Progenitor cell of endocrine pancreas (in vitro differentiated cells): Measurements from ENCODE around the gene YOD1. TPM values are rescaled to one million over a fixed set of nuclear protein-coding genes. Genes with fewer than 3 reads are reported as not detected.

Source experiments
- DNase-seq: peaks from one replicate; pipeline ENCODE4 v3.0.0; 2021; ENCODE audit warnings: low spot score; ENCODE audit not compliant: unreplicated experiment
- H3K27ac Mint-ChIP-seq: 2 replicates; pipeline ENCODE4 v1.8.0; 2021; ENCODE audit warnings: mild to moderate bottlenecking, moderate library complexity, mixed read lengths
- H3K27me3 Mint-ChIP-seq: 2 replicates; pipeline ENCODE4 v1.8.0; 2021; ENCODE audit warnings: mixed read lengths
- H3K36me3 Mint-ChIP-seq: 2 replicates; pipeline ENCODE4 v1.8.0; 2022; ENCODE audit warnings: mixed read lengths; ENCODE audit not compliant: insufficient read depth
- H3K4me1 Mint-ChIP-seq: 2 replicates; pipeline ENCODE4 v1.8.0; 2021; ENCODE audit warnings: low read depth, mixed read lengths
- H3K4me3 Mint-ChIP-seq: 2 replicates; pipeline ENCODE4 v1.8.0; 2021; ENCODE audit warnings: low read depth, mild to moderate bottlenecking, moderate library complexity, mixed read lengths
- H3K9me3 Mint-ChIP-seq: 2 replicates; pipeline ENCODE4 v1.8.0; 2021; ENCODE audit warnings: low read depth, mixed read lengths
- long read RNA-seq: library from polyadenylated mRNA; unstranded; transcript quantifications from one replicate; pipeline ENCODE4 v2.0.0, GENCODE V29; 2020
- total RNA-seq: library from RNA; stranded (reverse); gene quantifications from 2 replicates; pipeline ENCODE4 v1.2.1, GENCODE V29; 2021
- TF ChIP-seq, protein P1 (sequence below): fragments of 200-600 bp; sonication (generic); IDR thresholded peaks from one replicate; pipeline ENCODE4 v1.5.0; 2021; ENCODE audit warnings: antibody characterized with exemption, mild to moderate bottlenecking; ENCODE audit not compliant: unreplicated experiment

Gene YOD1
- total RNA-seq: 8.7 and 8.8 TPM in 2 replicates
- long read RNA-seq, full-length matches to known transcripts: 12 of 15 reads
- long read RNA-seq, partial matches to known transcripts: 1 of 15 reads
- long read RNA-seq, other reads (novel, unspliced or antisense): 2 of 15 reads

DNA sequence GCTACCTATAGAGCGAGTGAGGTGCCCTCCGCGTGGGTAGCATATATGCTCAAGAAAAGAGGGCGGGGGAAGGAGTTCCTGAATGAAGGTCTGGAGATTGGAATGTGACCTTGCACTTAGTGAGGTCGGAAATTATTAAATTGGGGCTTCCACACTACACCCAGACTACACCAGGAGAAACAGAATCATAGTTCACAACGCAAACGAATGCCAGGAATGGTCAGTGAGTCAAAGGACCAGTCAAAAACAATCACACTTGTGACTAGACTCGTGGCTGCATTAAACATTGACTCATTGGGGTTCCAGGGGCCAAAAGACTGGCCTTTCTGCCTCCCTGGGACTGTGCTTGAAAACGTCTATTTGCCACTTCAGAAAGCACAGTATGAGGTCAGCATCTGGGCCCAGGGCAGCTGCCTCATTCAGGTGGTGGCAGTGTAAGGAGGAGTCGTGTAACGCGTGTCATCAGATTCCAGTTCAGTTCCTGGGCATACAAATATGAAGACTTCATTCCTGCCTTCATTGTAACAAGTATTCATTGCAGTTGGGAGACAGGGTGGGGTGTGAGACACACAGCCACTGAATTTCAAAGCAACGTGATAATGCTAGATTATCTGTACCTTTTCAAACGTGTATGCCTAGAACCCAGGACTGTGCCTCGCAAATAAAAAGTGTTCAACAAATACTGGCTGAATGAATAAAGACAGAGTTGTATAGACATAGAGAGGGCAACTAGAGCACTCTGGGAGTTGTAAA, at the start of gene YOD1:
Gene YOD1 (minus strand): TSS at position 18 of the 753 bp plus-strand sequence. CDS start 178 bp downstream, outside the sequence.
- Mint-ChIP-seq H3K9me3 (no peaks in the 10 kb centered on the region), H3K27me3 (peaks cover 6% of the 10 kb centered on the region), H3K4me1 (peaks cover 25% of the 10 kb centered on the region), H3K4me3 (peak within 1 kb of the TSS; percentile 97), H3K36me3 (peaks cover 5% of the 10 kb centered on the region), H3K27ac (peak within 1 kb of the TSS; percentile 98)
- TF ChIP-seq, protein P1, sequence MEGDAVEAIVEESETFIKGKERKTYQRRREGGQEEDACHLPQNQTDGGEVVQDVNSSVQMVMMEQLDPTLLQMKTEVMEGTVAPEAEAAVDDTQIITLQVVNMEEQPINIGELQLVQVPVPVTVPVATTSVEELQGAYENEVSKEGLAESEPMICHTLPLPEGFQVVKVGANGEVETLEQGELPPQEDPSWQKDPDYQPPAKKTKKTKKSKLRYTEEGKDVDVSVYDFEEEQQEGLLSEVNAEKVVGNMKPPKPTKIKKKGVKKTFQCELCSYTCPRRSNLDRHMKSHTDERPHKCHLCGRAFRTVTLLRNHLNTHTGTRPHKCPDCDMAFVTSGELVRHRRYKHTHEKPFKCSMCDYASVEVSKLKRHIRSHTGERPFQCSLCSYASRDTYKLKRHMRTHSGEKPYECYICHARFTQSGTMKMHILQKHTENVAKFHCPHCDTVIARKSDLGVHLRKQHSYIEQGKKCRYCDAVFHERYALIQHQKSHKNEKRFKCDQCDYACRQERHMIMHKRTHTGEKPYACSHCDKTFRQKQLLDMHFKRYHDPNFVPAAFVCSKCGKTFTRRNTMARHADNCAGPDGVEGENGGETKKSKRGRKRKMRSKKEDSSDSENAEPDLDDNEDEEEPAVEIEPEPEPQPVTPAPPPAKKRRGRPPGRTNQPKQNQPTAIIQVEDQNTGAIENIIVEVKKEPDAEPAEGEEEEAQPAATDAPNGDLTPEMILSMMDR: no peak
- no peak for DNase-seq

DNA sequence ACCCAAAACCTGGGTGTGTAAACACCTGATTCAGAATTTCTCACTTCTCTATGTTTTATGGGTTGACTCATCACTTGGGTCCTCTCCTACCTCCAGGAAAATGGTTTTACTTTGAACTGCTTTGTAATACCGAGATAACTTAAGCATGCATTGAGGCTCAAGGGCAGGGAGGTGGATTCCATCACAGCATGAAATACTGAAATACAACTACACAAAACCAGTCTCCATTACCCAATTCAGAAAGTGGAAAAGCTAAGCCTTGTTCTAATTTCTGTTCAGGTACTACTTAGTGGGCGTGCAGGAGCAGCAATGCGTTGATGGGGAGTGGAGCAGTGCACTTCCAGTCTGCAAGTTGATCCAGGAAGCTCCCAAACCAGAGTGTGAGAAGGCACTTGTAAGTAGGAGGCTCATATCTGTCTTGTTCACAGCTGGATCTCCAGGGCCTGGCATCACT, 46.9 kb upstream of the YOD1 start:
- Mint-ChIP-seq H3K36me3 (no peaks in the 10 kb centered on the region), H3K4me3 (no peak overlapping the region), H3K27me3 (peaks cover 8% of the 10 kb centered on the region), H3K4me1 (no peaks in the 10 kb centered on the region), H3K9me3 (no peaks in the 10 kb centered on the region), H3K27ac (no peak overlapping the region)
- DNase-seq: no peak
- TF ChIP-seq, protein P1: no peak

DNA sequence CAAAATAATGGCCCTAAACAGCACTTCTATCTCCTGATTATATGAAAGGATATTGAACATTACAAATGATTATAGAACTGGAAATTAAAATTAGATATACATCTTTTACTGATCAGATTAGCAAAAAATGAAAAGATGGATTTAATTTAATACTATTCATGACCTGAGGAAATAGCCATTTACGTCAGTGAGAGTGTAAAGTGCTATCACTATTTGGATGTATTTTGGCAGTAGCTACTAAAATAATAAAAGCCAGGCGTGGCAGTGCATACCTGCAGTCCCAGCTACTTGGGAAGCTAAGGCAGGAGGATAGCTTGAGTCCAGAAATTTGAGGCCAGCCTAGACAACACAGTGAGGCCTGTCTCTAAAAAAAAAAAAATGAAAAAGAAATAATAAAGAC, 42.9 kb upstream of the YOD1 start:
- Mint-ChIP-seq H3K4me3 (no peak overlapping the region), H3K36me3 (no peaks in the 10 kb centered on the region), H3K27ac (no peak overlapping the region), H3K4me1 (peaks cover 5% of the 10 kb centered on the region), H3K27me3 (peaks cover 8% of the 10 kb centered on the region), H3K9me3 (no peaks in the 10 kb centered on the region)
- TF ChIP-seq, protein P1: no peak
- no peak for DNase-seq

DNA sequence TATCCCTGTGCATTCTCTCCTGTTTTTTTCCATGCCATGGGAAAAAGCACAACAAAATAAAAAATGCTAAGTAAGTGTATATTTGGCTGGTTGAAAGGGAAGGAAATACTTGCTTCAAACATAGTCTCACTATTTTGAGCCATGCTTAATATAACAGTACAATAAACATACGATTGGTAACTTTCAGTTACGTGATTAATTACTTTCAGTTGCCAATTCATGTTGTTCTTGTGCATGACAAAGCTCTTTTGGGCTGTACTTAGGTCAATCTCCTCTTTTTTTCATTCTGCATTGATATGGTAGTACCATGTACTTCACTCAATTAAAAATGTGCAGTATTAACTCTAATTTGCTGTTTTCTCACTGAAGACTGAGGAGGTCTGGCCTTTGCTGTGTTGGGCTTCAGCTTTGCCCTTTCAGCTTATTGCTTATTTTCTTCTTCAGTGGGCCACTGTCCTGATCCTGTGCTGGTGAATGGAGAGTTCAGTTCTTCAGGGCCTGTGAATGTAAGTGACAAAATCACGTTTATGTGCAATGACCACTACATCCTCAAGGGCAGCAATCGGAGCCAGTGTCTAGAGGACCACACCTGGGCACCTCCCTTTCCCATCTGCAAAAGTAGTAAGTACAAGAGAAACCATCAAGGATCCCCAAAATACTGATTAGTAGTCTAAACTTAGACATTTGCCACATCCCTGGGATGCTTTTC, 40.3 kb upstream of the YOD1 start:
- no peaks in the 10 kb centered on the region for H3K9me3 Mint-ChIP-seq
- no peak for DNase-seq
- H3K36me3 Mint-ChIP-seq: no peaks in the 10 kb centered on the region
- H3K4me3 Mint-ChIP-seq: no peak overlapping the region
- H3K27me3 Mint-ChIP-seq: peaks cover 8% of the 10 kb centered on the region
- no peak overlapping the region for H3K27ac Mint-ChIP-seq
- H3K4me1 Mint-ChIP-seq: peaks cover 14% of the 10 kb centered on the region
- TF ChIP-seq, protein P1: no peak

DNA sequence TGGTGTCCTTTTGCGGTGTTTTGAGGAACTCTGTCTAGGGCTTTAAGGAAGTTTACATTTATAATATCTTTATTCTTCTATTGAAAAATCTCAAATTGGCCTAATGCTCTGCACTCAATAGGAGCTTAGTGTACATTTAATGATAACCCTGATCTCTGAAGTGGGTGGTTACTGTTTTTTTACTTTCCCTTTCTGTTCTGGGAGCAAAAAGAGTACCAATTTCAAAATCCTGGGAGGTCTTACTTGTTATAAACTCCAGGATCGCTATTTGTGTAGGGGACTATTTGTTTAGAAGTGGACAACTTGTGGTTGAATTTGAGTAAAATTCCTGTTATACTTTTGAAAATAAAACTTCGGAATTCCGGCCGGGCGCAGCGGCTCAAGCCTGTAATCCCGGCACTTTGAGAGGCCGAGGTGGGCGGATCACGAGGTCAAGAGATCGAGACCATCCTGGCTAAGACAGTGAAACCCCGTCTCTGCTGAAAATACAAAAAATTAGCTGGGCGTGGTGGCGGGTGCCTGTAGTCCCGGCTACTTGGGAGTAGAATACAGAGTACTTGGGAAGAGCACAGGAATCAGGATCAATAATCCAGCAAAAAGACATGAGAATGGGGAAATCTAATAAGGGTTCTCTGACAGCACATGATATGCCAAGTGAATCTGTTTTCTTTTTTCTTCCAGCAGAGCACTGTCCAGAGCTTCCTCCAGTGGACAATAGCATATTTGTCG, 38.8 kb upstream of the YOD1 start:
- Mint-ChIP-seq H3K4me3 (no peak overlapping the region), H3K9me3 (no peaks in the 10 kb centered on the region), H3K4me1 (peaks cover 15% of the 10 kb centered on the region), H3K27ac (no peak overlapping the region), H3K27me3 (peaks cover 4% of the 10 kb centered on the region), H3K36me3 (no peaks in the 10 kb centered on the region)
- no peak for DNase-seq
- TF ChIP-seq, protein P1: no peak
